IMR-90 (cell line): ENCODE measurements around the gene RABEP2. TPM values are rescaled to one million over a fixed set of nuclear protein-coding genes. Genes with fewer than 3 reads are reported as not detected.
A peak's percentile ranks its signal among the peaks of the same experiment; 100 is the strongest.

Experiments used
- ATAC-seq: fragments of 200-7000 bp; cut with Tn5 transposase; 2 replicates; pipeline ENCODE4 v1.9.1; 2020; ENCODE audit warnings: low read depth, mild to moderate bottlenecking, moderate library complexity
- BruUV-seq: library from RNA; stranded (reverse); fragments of 400-500 nt; replicated peaks from 2 replicates; lab custom pipeline; 2021; lab: Mats Ljungman, UMichigan
- CTCF ChIA-PET: fragments of 300-600 bp; formaldehyde crosslinking; extraction: SDS; loops from one replicate; lab custom pipeline; 2021; ENCODE audit warnings: antibody characterized with exemption; lab: Yijun Ruan, JAX
- POLR2A ChIA-PET: fragments of 300-600 bp; sonication (Branson Sonifier 250); formaldehyde crosslinking; loops from one replicate; lab custom pipeline; 2022; ENCODE audit warnings: antibody characterized with exemption; ENCODE audit not compliant: unreplicated experiment; lab: Charles Lee
- DNase-seq: peaks from one replicate; pipeline ENCODE4 v3.0.0; 2013
- H2AFZ ChIP-seq: replicated peaks from 2 replicates; pipeline ENCODE3; 2013; ENCODE audit warnings: low read length, mild to moderate bottlenecking; ENCODE audit not compliant: poor library complexity
- H2AK5ac ChIP-seq: 2 replicates; pipeline ENCODE4 v1.6.1; 2013; ENCODE audit warnings: low read depth, low read length, inconsistent platforms
- H2AK9ac ChIP-seq: replicated peaks from 2 replicates; pipeline ENCODE3; 2013; ENCODE audit warnings: mild to moderate bottlenecking, low read depth, low read length, moderate library complexity; ENCODE audit not compliant: poor library complexity
- H2BK120ac ChIP-seq: 2 replicates; pipeline ENCODE4 v1.6.1; 2013; ENCODE audit warnings: low read depth, low read length, inconsistent platforms
- H2BK15ac ChIP-seq: 3 replicates; pipeline ENCODE4 v1.6.1; 2013; ENCODE audit warnings: low read depth, low read length, inconsistent platforms
- H2BK20ac ChIP-seq: 2 replicates; pipeline ENCODE4 v1.6.1; 2013; ENCODE audit warnings: low read depth, mild to moderate bottlenecking, inconsistent platforms, low read length, moderate library complexity
- H2BK5ac ChIP-seq: 2 replicates; pipeline ENCODE4 v1.6.1; 2013; ENCODE audit warnings: mild to moderate bottlenecking, low read depth, low read length, inconsistent platforms; ENCODE audit not compliant: poor library complexity, severe bottlenecking
- H3K14ac ChIP-seq: replicated peaks from 2 replicates; pipeline ENCODE4 v1.6.1; 2013; ENCODE audit warnings: low read depth, low read length, inconsistent platforms
- H3K18ac ChIP-seq: 2 replicates; pipeline ENCODE4 v1.6.1; 2013; ENCODE audit warnings: low read depth, low read length, control low read depth
- H3K23ac ChIP-seq: 2 replicates; pipeline ENCODE4 v1.6.1; 2013; ENCODE audit warnings: low read depth, low read length, inconsistent platforms
- H3K27ac ChIP-seq: 2 replicates; pipeline ENCODE4 v1.5.1; 2013; ENCODE audit warnings: mild to moderate bottlenecking, control low read depth, low read length; ENCODE audit not compliant: insufficient read depth
- H3K27me3 ChIP-seq: 2 replicates; pipeline ENCODE4 v1.6.1; 2013; ENCODE audit warnings: low read length; ENCODE audit not compliant: control insufficient read depth, insufficient read depth
- H3K36me3 ChIP-seq: 2 replicates; pipeline ENCODE4 v1.6.1; 2013; ENCODE audit warnings: low read length, mixed read lengths; ENCODE audit not compliant: control insufficient read depth, insufficient read depth
- H3K4ac ChIP-seq: 2 replicates; pipeline ENCODE4 v1.6.1; 2013; ENCODE audit warnings: low read depth, low read length, inconsistent platforms
- H3K4me1 ChIP-seq: 2 replicates; pipeline ENCODE4 v1.6.1; 2013; ENCODE audit warnings: low read length, mixed read lengths; ENCODE audit not compliant: control insufficient read depth, insufficient read depth
- H3K4me2 ChIP-seq: 2 replicates; pipeline ENCODE4 v1.6.1; 2013; ENCODE audit warnings: low read depth, mild to moderate bottlenecking, control low read depth, low read length, moderate library complexity
- H3K4me3 ChIP-seq: 2 replicates; pipeline ENCODE4 v1.5.1; 2013; ENCODE audit warnings: low read depth, mild to moderate bottlenecking, control low read depth, low read length, moderate library complexity; ENCODE audit not compliant: insufficient read depth
- H3K56ac ChIP-seq: 2 replicates; pipeline ENCODE4 v1.6.1; 2013; ENCODE audit warnings: low read length, inconsistent platforms; ENCODE audit not compliant: insufficient read depth; ENCODE audit errors: extremely low read depth
- H3K79me1 ChIP-seq, 2 experiments: 2 replicates each; pipeline ENCODE4 v1.6.1; 2013; ENCODE audit warnings: low read length in 2 of 2, inconsistent platforms in 1 of 2, low read depth in 1 of 2
- H3K9ac ChIP-seq: 2 replicates; pipeline ENCODE4 v1.6.1; 2013; ENCODE audit warnings: low read depth, low read length, control low read depth
- H3K9me1 ChIP-seq: 2 replicates; pipeline ENCODE4 v1.6.1; 2013; ENCODE audit warnings: low read length, inconsistent platforms; ENCODE audit not compliant: insufficient read depth
- H3K9me3 ChIP-seq: 2 replicates; pipeline ENCODE4 v1.6.1; 2013; ENCODE audit warnings: low read length; ENCODE audit not compliant: control insufficient read depth, insufficient read depth
- H4K20me1 ChIP-seq: 2 replicates; pipeline ENCODE4 v1.6.1; 2013; ENCODE audit warnings: low read length, inconsistent platforms; ENCODE audit not compliant: insufficient read depth
- H4K5ac ChIP-seq: 2 replicates; pipeline ENCODE4 v1.6.1; 2013; ENCODE audit warnings: mild to moderate bottlenecking, low read depth, low read length, control low read depth
- H4K8ac ChIP-seq, 2 experiments: 2 replicates each; pipeline ENCODE4 v1.6.1; 2013; ENCODE audit warnings: low read depth in 2 of 2, low read length in 2 of 2, control low read depth in 1 of 2, inconsistent platforms in 1 of 2
- H4K91ac ChIP-seq: 2 replicates; pipeline ENCODE4 v1.6.1; 2013; ENCODE audit warnings: low read depth, low read length, inconsistent platforms; ENCODE audit not compliant: insufficient read depth
- BHLHE40 ChIP-seq: fragments of 150-350 bp; IDR thresholded peaks from 2 replicates; pipeline ENCODE4 v1.6.1; 2016; ENCODE audit warnings: mild to moderate bottlenecking, low read depth, low read length
- CEBPB ChIP-seq: IDR thresholded peaks from 2 replicates; pipeline ENCODE4 v1.6.1; 2012; ENCODE audit warnings: low read depth, low read length, improper control_type of control experiment
- CHD1 ChIP-seq: IDR thresholded peaks from 2 replicates; pipeline ENCODE4 v1.6.1; 2012; ENCODE audit warnings: low read depth, low read length, improper control_type of control experiment
- CTCF ChIP-seq: conservative IDR thresholded peaks from 2 replicates; pipeline ENCODE4 v1.5.1; 2012; ENCODE audit warnings: mild to moderate bottlenecking, low read depth, low read length, improper control_type of control experiment
- ELK1 ChIP-seq: fragments of 150-350 bp; IDR thresholded peaks from 2 replicates; pipeline ENCODE4 v1.6.1; 2016; ENCODE audit warnings: low read depth, mild to moderate bottlenecking, low read length, moderate library complexity, borderline replicate concordance
- FOS ChIP-seq: fragments of 150-350 bp; IDR thresholded peaks from 2 replicates; pipeline ENCODE4 v1.6.1; 2016; ENCODE audit warnings: low read depth, low read length
- MAFK ChIP-seq: IDR thresholded peaks from 2 replicates; pipeline ENCODE4 v1.6.1; 2012; ENCODE audit warnings: low read depth, low read length, improper control_type of control experiment
- MXI1 ChIP-seq: IDR thresholded peaks from 2 replicates; pipeline ENCODE4 v1.6.1; 2012; ENCODE audit warnings: low read depth, mild to moderate bottlenecking, low read length, moderate library complexity, borderline replicate concordance
- NFE2L2 ChIP-seq: fragments of 150-350 bp; IDR thresholded peaks from 2 replicates; pipeline ENCODE4 v1.6.1; 2016; ENCODE audit warnings: low read depth, mild to moderate bottlenecking, low read length
- POLR2A ChIP-seq: IDR thresholded peaks from 2 replicates; pipeline ENCODE4 v1.6.1; 2012; ENCODE audit warnings: mild to moderate bottlenecking, low read depth, low read length
- RAD21 ChIP-seq: IDR thresholded peaks from 2 replicates; pipeline ENCODE4 v1.6.1; 2012; ENCODE audit warnings: low read length, improper control_type of control experiment
- RCOR1 ChIP-seq: IDR thresholded peaks from 2 replicates; pipeline ENCODE4 v1.6.1; 2012; ENCODE audit warnings: mild to moderate bottlenecking, low read length, improper control_type of control experiment; ENCODE audit not compliant: insufficient replicate concordance
- RFX5 ChIP-seq: IDR thresholded peaks from 2 replicates; pipeline ENCODE4 v1.8.0; 2012; ENCODE audit warnings: low read depth, mild to moderate bottlenecking, low read length, moderate library complexity
- SMC3 ChIP-seq: fragments of 150-350 bp; IDR thresholded peaks from 2 replicates; pipeline ENCODE4 v1.6.1; 2016; ENCODE audit warnings: low read depth, mild to moderate bottlenecking, antibody characterized with exemption, low read length, moderate library complexity
- WGBS, 2 experiments: methylation state at CpG; one replicate each; pipeline versions ENCODE4 v1.1.5 to v1.1.7; 2013; ENCODE audit warnings: missing lambda C conversion rate in 2 of 2; ENCODE audit not compliant: insufficient read length in 1 of 2; ENCODE audit errors: extremely low coverage in 2 of 2; 5-methylcytosine and 5-hydroxymethylcytosine counted together
- dilution Hi-C: fragments of 300-500 bp; cut with HindIII; formaldehyde crosslinking; loops from one replicate; pipeline ENCODE4 v1.14.3; 2018; ENCODE audit warnings: low sequenced_read_pairs; ENCODE audit not compliant: unreplicated experiment
- in situ Hi-C: fragments of 300-500 bp; cut with MboI; formaldehyde crosslinking; loops from 3 replicates; pipeline ENCODE4 v1.14.3; 2019; ENCODE audit warnings: low sequenced_read_pairs, inconsistent platforms, mixed read lengths
- intact Hi-C: fragments of 100-400 bp; cut with micrococcal nuclease; formaldehyde crosslinking; loops from 2 replicates; pipeline ENCODE4 v1.10.0; 2022
- polyA plus RNA-seq, 3 experiments: library from polyadenylated mRNA; depleted of rRNA; stranded (reverse); fragments of >200 nt; gene quantifications; 2 replicates each; pipeline ENCODE4 v1.2.3, GENCODE V29; 2012; ENCODE audit warnings: low replicate concordance in 1 of 3
- total RNA-seq: library from RNA; depleted of rRNA; stranded (reverse); fragments of >200 nt; gene quantifications from 2 replicates; pipeline ENCODE4 v1.2.3, GENCODE V29; 2012

The RABEP2 gene
- total and polyA plus RNA-seq, 2 of the 4 experiments (the other 2 are of a cell fraction) = 12.2 to 20.0 TPM

GRCh38 chr16:28974437-28975157 is 49.6 kb upstream of the RABEP2 start, which contains the start of gene SPNS1:
TSS of gene SPNS1 (plus strand) at chr16:28974778. CDS start at chr16:28975152, 374 bp downstream.
- Histone ChIP-seq H4K91ac (peak within 1 kb of the TSS; percentile 72), H2AFZ (peak within 1 kb of the TSS; percentile 100), H3K27ac (peak within 1 kb of the TSS; percentile 76), H2BK20ac (no peak within 1 kb of the TSS), H3K9me1 (peaks cover 7% of the 10 kb centered on the region), H2BK5ac (peak within 1 kb of the TSS; percentile 18), H2BK120ac (peak within 1 kb of the TSS; percentile 11), H2BK15ac (0 out of 3 replicates have a peak within 1 kb of the TSS, but pooled peaks have one; percentile 8), H3K4ac (peak within 1 kb of the TSS; percentile 79), H3K4me3 (peak within 1 kb of the TSS; percentile 75), H2AK5ac (peak within 1 kb of the TSS; percentile 87), H3K4me1 (no peaks in the 10 kb centered on the region), H2AK9ac (peak within 1 kb of the TSS; percentile 84), H3K36me3 (peaks cover 12% of the 10 kb centered on the region), H4K20me1 (0 out of 2 replicates have a peak, but pooled peaks cover 3% of the 10 kb centered on the region), H3K4me2 (peak within 1 kb of the TSS; percentile 94), H3K56ac (peak within 1 kb of the TSS; percentile 77), H4K5ac (peak within 1 kb of the TSS; percentile 66), H3K18ac (peak within 1 kb of the TSS; percentile 30; the same call in 1 of the 2 replicates), H3K79me1 (peaks cover 17 to 41% of the 10 kb centered on the region in 2 experiments), H3K14ac (peak within 1 kb of the TSS; percentile 77), H3K23ac (peak within 1 kb of the TSS; percentile 66; the same call in 1 of the 2 replicates), H3K9me3 (no peaks in the 10 kb centered on the region), H3K27me3 (no peaks in the 10 kb centered on the region), H4K8ac (peak within 1 kb of the TSS; percentile 88 to 97), H3K9ac (peak within 1 kb of the TSS; percentile 85)
- DNase-seq = peak; percentile 97
- dilution Hi-C loops (no loop called here), in situ Hi-C loops (loop anchor here (25.0 kb wide), 1 partner anchor 288 kb away; no protein-coding TSS in a partner anchor), intact Hi-C loops (loop anchor here (5.0 to 10.0 kb wide), 3 partner anchors 98 to 750 kb away; no protein-coding TSS in a partner anchor)
- WGBS, 2 experiments = 0% methylated on average over 33 of the region's 60 CpGs; no CpG with 5 or more reads in 1 of the 2 experiments
- ChIA-PET POLR2A (no interaction called here), CTCF (interaction anchor here (0.6 kb wide), 1 partner anchor 160 kb away, joined by 3 read pairs; no protein-coding TSS in a partner anchor)
- ATAC-seq = peak; percentile 88
- BruUV-seq = TSS peak; percentile 71
- no peak for TF ChIP-seq CTCF
- TF ChIP-seq CHD1 = no peak; the same call in 1 of the 2 replicates
- TF ChIP-seq BHLHE40 = peak; percentile 91
- TF ChIP-seq RFX5 = no peak
- TF ChIP-seq RCOR1 = no peak
- TF ChIP-seq CEBPB = 0 out of 2 replicates have a peak, but pooled peaks have one; percentile 12
- no peak; the same call in 1 of the 2 replicates for TF ChIP-seq RAD21
- TF ChIP-seq ELK1 = no peak
- TF ChIP-seq FOS = peak; percentile 89
- no peak for TF ChIP-seq MAFK
- peak; percentile 82; the same call in 1 of the 2 replicates for TF ChIP-seq POLR2A
- TF ChIP-seq SMC3 = no peak
- TF ChIP-seq MXI1 = peak; percentile 84
- TF ChIP-seq NFE2L2 = no peak
